IMR-90 (cell line): ENCODE data around the gene ERC2. TPM values are rescaled to one million over a fixed set of nuclear protein-coding genes. Genes with fewer than 3 reads are reported as not detected.

ENCODE experiments used
- ATAC-seq: fragments of 200-7000 bp; cut with Tn5 transposase; 2 replicates; pipeline ENCODE4 v1.9.1; 2020; ENCODE audit warnings: low read depth, mild to moderate bottlenecking, moderate library complexity
- BruUV-seq: library from RNA; stranded (reverse); fragments of 400-500 nt; replicated peaks from 2 replicates; lab custom pipeline; 2021; lab: Mats Ljungman, UMichigan
- CTCF ChIA-PET: fragments of 300-600 bp; formaldehyde crosslinking; extraction: SDS; loops from one replicate; lab custom pipeline; 2021; ENCODE audit warnings: antibody characterized with exemption; lab: Yijun Ruan, JAX
- POLR2A ChIA-PET: fragments of 300-600 bp; sonication (Branson Sonifier 250); formaldehyde crosslinking; loops from one replicate; lab custom pipeline; 2022; ENCODE audit warnings: antibody characterized with exemption; ENCODE audit not compliant: unreplicated experiment; lab: Charles Lee
- DNase-seq: peaks from one replicate; pipeline ENCODE4 v3.0.0; 2013
- H2AFZ ChIP-seq: replicated peaks from 2 replicates; pipeline ENCODE3; 2013; ENCODE audit warnings: low read length, mild to moderate bottlenecking; ENCODE audit not compliant: poor library complexity
- H2AK5ac ChIP-seq: 2 replicates; pipeline ENCODE4 v1.6.1; 2013; ENCODE audit warnings: low read depth, low read length, inconsistent platforms
- H2AK9ac ChIP-seq: replicated peaks from 2 replicates; pipeline ENCODE3; 2013; ENCODE audit warnings: mild to moderate bottlenecking, low read depth, low read length, moderate library complexity; ENCODE audit not compliant: poor library complexity
- H2BK120ac ChIP-seq: 2 replicates; pipeline ENCODE4 v1.6.1; 2013; ENCODE audit warnings: low read depth, low read length, inconsistent platforms
- H2BK15ac ChIP-seq: 3 replicates; pipeline ENCODE4 v1.6.1; 2013; ENCODE audit warnings: low read depth, low read length, inconsistent platforms
- H2BK20ac ChIP-seq: 2 replicates; pipeline ENCODE4 v1.6.1; 2013; ENCODE audit warnings: low read depth, mild to moderate bottlenecking, inconsistent platforms, low read length, moderate library complexity
- H2BK5ac ChIP-seq: 2 replicates; pipeline ENCODE4 v1.6.1; 2013; ENCODE audit warnings: mild to moderate bottlenecking, low read depth, low read length, inconsistent platforms; ENCODE audit not compliant: poor library complexity, severe bottlenecking
- H3K14ac ChIP-seq: replicated peaks from 2 replicates; pipeline ENCODE4 v1.6.1; 2013; ENCODE audit warnings: low read depth, low read length, inconsistent platforms
- H3K18ac ChIP-seq: 2 replicates; pipeline ENCODE4 v1.6.1; 2013; ENCODE audit warnings: low read depth, low read length, control low read depth
- H3K23ac ChIP-seq: 2 replicates; pipeline ENCODE4 v1.6.1; 2013; ENCODE audit warnings: low read depth, low read length, inconsistent platforms
- H3K27ac ChIP-seq: 2 replicates; pipeline ENCODE4 v1.5.1; 2013; ENCODE audit warnings: mild to moderate bottlenecking, control low read depth, low read length; ENCODE audit not compliant: insufficient read depth
- H3K27me3 ChIP-seq: 2 replicates; pipeline ENCODE4 v1.6.1; 2013; ENCODE audit warnings: low read length; ENCODE audit not compliant: control insufficient read depth, insufficient read depth
- H3K36me3 ChIP-seq: 2 replicates; pipeline ENCODE4 v1.6.1; 2013; ENCODE audit warnings: low read length, mixed read lengths; ENCODE audit not compliant: control insufficient read depth, insufficient read depth
- H3K4ac ChIP-seq: 2 replicates; pipeline ENCODE4 v1.6.1; 2013; ENCODE audit warnings: low read depth, low read length, inconsistent platforms
- H3K4me1 ChIP-seq: 2 replicates; pipeline ENCODE4 v1.6.1; 2013; ENCODE audit warnings: low read length, mixed read lengths; ENCODE audit not compliant: control insufficient read depth, insufficient read depth
- H3K4me2 ChIP-seq: 2 replicates; pipeline ENCODE4 v1.6.1; 2013; ENCODE audit warnings: low read depth, mild to moderate bottlenecking, control low read depth, low read length, moderate library complexity
- H3K4me3 ChIP-seq: 2 replicates; pipeline ENCODE4 v1.5.1; 2013; ENCODE audit warnings: low read depth, mild to moderate bottlenecking, control low read depth, low read length, moderate library complexity; ENCODE audit not compliant: insufficient read depth
- H3K56ac ChIP-seq: 2 replicates; pipeline ENCODE4 v1.6.1; 2013; ENCODE audit warnings: low read length, inconsistent platforms; ENCODE audit not compliant: insufficient read depth; ENCODE audit errors: extremely low read depth
- H3K79me1 ChIP-seq, 2 experiments: 2 replicates each; pipeline ENCODE4 v1.6.1; 2013; ENCODE audit warnings: low read length in 2 of 2, inconsistent platforms in 1 of 2, low read depth in 1 of 2
- H3K9ac ChIP-seq: 2 replicates; pipeline ENCODE4 v1.6.1; 2013; ENCODE audit warnings: low read depth, low read length, control low read depth
- H3K9me1 ChIP-seq: 2 replicates; pipeline ENCODE4 v1.6.1; 2013; ENCODE audit warnings: low read length, inconsistent platforms; ENCODE audit not compliant: insufficient read depth
- H3K9me3 ChIP-seq: 2 replicates; pipeline ENCODE4 v1.6.1; 2013; ENCODE audit warnings: low read length; ENCODE audit not compliant: control insufficient read depth, insufficient read depth
- H4K20me1 ChIP-seq: 2 replicates; pipeline ENCODE4 v1.6.1; 2013; ENCODE audit warnings: low read length, inconsistent platforms; ENCODE audit not compliant: insufficient read depth
- H4K5ac ChIP-seq: 2 replicates; pipeline ENCODE4 v1.6.1; 2013; ENCODE audit warnings: mild to moderate bottlenecking, low read depth, low read length, control low read depth
- H4K8ac ChIP-seq, 2 experiments: 2 replicates each; pipeline ENCODE4 v1.6.1; 2013; ENCODE audit warnings: low read depth in 2 of 2, low read length in 2 of 2, control low read depth in 1 of 2, inconsistent platforms in 1 of 2
- H4K91ac ChIP-seq: 2 replicates; pipeline ENCODE4 v1.6.1; 2013; ENCODE audit warnings: low read depth, low read length, inconsistent platforms; ENCODE audit not compliant: insufficient read depth
- CEBPB ChIP-seq: IDR thresholded peaks from 2 replicates; pipeline ENCODE4 v1.6.1; 2012; ENCODE audit warnings: low read depth, low read length, improper control_type of control experiment
- CHD1 ChIP-seq: IDR thresholded peaks from 2 replicates; pipeline ENCODE4 v1.6.1; 2012; ENCODE audit warnings: low read depth, low read length, improper control_type of control experiment
- ELK1 ChIP-seq: fragments of 150-350 bp; IDR thresholded peaks from 2 replicates; pipeline ENCODE4 v1.6.1; 2016; ENCODE audit warnings: low read depth, mild to moderate bottlenecking, low read length, moderate library complexity, borderline replicate concordance
- FOS ChIP-seq: fragments of 150-350 bp; IDR thresholded peaks from 2 replicates; pipeline ENCODE4 v1.6.1; 2016; ENCODE audit warnings: low read depth, low read length
- MAZ ChIP-seq: IDR thresholded peaks from 2 replicates; pipeline ENCODE4 v1.6.1; 2012; ENCODE audit warnings: low read depth, mild to moderate bottlenecking, low read length, improper control_type of control experiment, moderate library complexity, borderline replicate concordance
- USF2 ChIP-seq: fragments of 150-350 bp; IDR thresholded peaks from 2 replicates; pipeline ENCODE4 v1.6.1; 2017; ENCODE audit warnings: mild to moderate bottlenecking, antibody characterized with exemption, low read length, low read depth
- WGBS, 2 experiments: methylation state at CpG; one replicate each; pipeline versions ENCODE4 v1.1.5 to v1.1.7; 2013; ENCODE audit warnings: missing lambda C conversion rate in 2 of 2; ENCODE audit not compliant: insufficient read length in 1 of 2; ENCODE audit errors: extremely low coverage in 2 of 2; 5-methylcytosine and 5-hydroxymethylcytosine counted together
- dilution Hi-C: fragments of 300-500 bp; cut with HindIII; formaldehyde crosslinking; loops from one replicate; pipeline ENCODE4 v1.14.3; 2018; ENCODE audit warnings: low sequenced_read_pairs; ENCODE audit not compliant: unreplicated experiment
- in situ Hi-C: fragments of 300-500 bp; cut with MboI; formaldehyde crosslinking; loops from 3 replicates; pipeline ENCODE4 v1.14.3; 2019; ENCODE audit warnings: low sequenced_read_pairs, inconsistent platforms, mixed read lengths
- intact Hi-C: fragments of 100-400 bp; cut with micrococcal nuclease; formaldehyde crosslinking; loops from 2 replicates; pipeline ENCODE4 v1.10.0; 2022
- polyA plus RNA-seq, 3 experiments: library from polyadenylated mRNA; depleted of rRNA; stranded (reverse); fragments of >200 nt; gene quantifications; 2 replicates each; pipeline ENCODE4 v1.2.3, GENCODE V29; 2012; ENCODE audit warnings: low replicate concordance in 1 of 3
- total RNA-seq: library from RNA; depleted of rRNA; stranded (reverse); fragments of >200 nt; gene quantifications from 2 replicates; pipeline ENCODE4 v1.2.3, GENCODE V29; 2012

Gene ERC2
- total and polyA plus RNA-seq, 2 of the 4 experiments (the other 2 are of a cell fraction): 0.17 to 0.18 TPM

GRCh38 chr3:55471522-55472280, 996.6 kb downstream of the ERC2 start:
- dilution Hi-C loops: no loop called here
- Histone ChIP-seq H3K14ac (0 out of 2 replicates have a peak overlapping the region, but pooled peaks have one; percentile 8), H3K36me3 (peaks cover 65% of the 10 kb centered on the region), H4K20me1 (peaks cover 52% of the 10 kb centered on the region), H4K91ac (no peak overlapping the region; the same call in 1 of the 2 replicates), H4K8ac (peak overlapping the region in 1 of 2 experiments; percentile 9; a peak in 1 of 4 replicates), H2BK120ac (no peak overlapping the region), H2BK15ac (no peak overlapping the region), H3K4ac (peak overlapping the region; percentile 25), H3K4me1 (peaks cover 33% of the 10 kb centered on the region), H3K23ac (peak overlapping the region; percentile 49; the same call in 1 of the 2 replicates), H3K18ac (no peak overlapping the region), H2AK5ac (no peak overlapping the region), H3K79me1 (peaks cover 27 to 74% of the 10 kb centered on the region in 2 experiments), H4K5ac (no peak overlapping the region), H2AK9ac (peak overlapping the region; percentile 71), H3K27ac (peak overlapping the region; percentile 32; the same call in 1 of the 2 replicates), H3K9me3 (no peaks in the 10 kb centered on the region), H2BK5ac (peak overlapping the region; percentile 44), H2BK20ac (no peak overlapping the region), H3K56ac (no peak overlapping the region), H3K9me1 (peaks cover 32% of the 10 kb centered on the region), H3K4me3 (no peak overlapping the region), H3K4me2 (no peak overlapping the region), H2AFZ (no peak overlapping the region), H3K9ac (no peak overlapping the region; the same call in 1 of the 2 replicates), H3K27me3 (no peaks in the 10 kb centered on the region)
- CTCF ChIA-PET: no interaction called here
- no peak for DNase-seq
- in situ Hi-C loops: no loop called here
- no TSS peak for BruUV-seq
- POLR2A ChIA-PET: no interaction called here
- intact Hi-C loops: no loop called here
- no peak for ATAC-seq
- no peak for TF ChIP-seq MAZ
- TF ChIP-seq CEBPB: no peak
- no peak for TF ChIP-seq CHD1
- TF ChIP-seq USF2: no peak
- no peak for TF ChIP-seq ELK1
- no peak for TF ChIP-seq FOS
- 100% methylated on average over 1 to 3 of the region's 8 CpGs for WGBS, 2 experiments
